ENCODE results near the gene PKD1L1. TPM values are rescaled to one million over a fixed set of nuclear protein-coding genes. Genes with fewer than 3 reads are reported as not detected.

Gene PKD1L1
- total RNA-seq, 1 experiment from 2014 or later, result 0.17 TPM

DNA sequence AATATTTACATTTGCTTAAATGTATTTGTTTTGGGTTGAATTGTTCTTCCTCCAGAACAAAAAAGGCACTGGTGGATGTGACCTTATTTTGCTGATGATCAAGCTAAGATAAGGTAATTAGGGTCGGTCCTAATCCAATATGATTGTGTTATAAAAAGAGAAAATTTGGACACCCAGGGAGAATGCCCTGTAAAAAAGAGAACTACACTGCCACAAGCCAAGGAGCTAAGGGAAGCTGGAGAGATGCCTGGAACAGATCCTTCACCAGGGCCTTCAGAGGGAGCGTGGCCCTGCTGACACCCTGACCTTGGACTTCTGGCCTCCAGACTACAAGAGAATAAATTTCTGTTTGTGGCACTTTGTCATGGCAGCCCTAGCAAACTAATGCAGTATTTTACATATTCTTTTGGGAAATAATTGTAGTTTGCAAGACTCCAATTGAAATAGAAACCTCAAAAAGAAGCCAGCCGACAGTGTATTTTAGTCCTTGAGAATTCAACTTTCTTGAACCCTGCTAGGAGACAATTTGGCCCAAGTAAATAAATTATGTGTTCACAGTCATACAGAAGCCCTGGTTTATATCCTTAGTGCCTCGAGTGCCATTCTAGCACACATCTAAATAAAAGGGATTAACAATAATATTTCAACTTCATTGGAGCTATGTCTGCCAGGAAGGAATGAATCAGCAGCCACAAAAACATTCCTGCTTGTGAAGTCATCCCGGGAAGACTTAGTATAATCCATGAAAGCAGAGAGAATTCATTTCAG is 164.6 kb downstream of the PKD1L1 start (continued):
- TF ChIP-seq RAD21 (IDR thresholded peaks at IDR 0.05; ENCODE audit: low read depth) (peak; percentile 24; the same call in 1 of the 2 replicates), TCF7L2 (IDR thresholded peaks at IDR 0.05; ENCODE audit: borderline replicate concordance, extremely low read depth, insufficient read depth, insufficient read length) (peak; percentile 54), ZNF274 (IDR thresholded peaks at IDR 0.05; ENCODE audit: low read depth, low read length) (no peak), FOSL1 (IDR thresholded peaks at IDR 0.05; ENCODE audit: low read depth) (peak; percentile 99)

DNA sequence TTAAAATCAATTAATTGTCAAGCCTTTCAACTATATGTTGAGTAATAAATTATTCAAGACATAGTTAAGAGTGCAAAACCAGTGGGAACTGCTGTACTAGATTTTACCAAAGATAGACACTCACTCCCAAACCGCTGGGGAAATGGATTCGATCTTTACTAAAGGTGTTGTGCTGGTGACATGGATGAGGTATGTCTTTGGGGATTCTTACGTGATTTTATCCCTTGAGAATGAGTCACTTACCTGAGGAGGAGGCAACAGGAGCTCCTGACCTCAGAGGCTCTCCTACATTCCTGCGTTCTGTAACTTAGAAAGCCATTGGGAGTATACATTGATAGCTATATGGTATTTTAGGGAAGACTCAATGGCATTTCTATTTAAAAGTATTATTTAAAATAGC is 165.5 kb downstream of the PKD1L1 start:
- Histone ChIP-seq H3K27ac (ENCODE audit: low read depth, low read length) (peak overlapping the region; percentile 92; the same call in 1 of the 2 replicates), H3K9me3 (ENCODE audit: control insufficient read depth in 1 of 2, insufficient read depth in 1 of 2, low read depth in 1 of 2, low read length in 2 of 2) (peaks cover 0 to 3% of the 10 kb centered on the region in 2 experiments; a peak in 1 of 4 replicates), H3K4me3 (replicated peaks in 1 of 2; ENCODE audit: low read depth in 1 of 2, low read length in 2 of 2) (no peak overlapping the region), H2AFZ (ENCODE audit: low read depth, low read length, poor library complexity, severe bottlenecking) (peak overlapping the region; percentile 49), H3K9me2 (ENCODE audit: insufficient read depth) (no peaks in the 10 kb centered on the region), H3K4me1 (ENCODE audit: control insufficient read depth in 1 of 2, insufficient read depth in 2 of 2, low read length in 2 of 2) (peaks cover 55 to 71% of the 10 kb centered on the region in 2 experiments), H3K4me2 (ENCODE audit: low read length) (peak overlapping the region; percentile 75), H3K79me2 (ENCODE audit: insufficient read depth, low read length) (no peaks in the 10 kb centered on the region), H4K20me1 (ENCODE audit: insufficient read depth) (no peaks in the 10 kb centered on the region), H3K36me3 (ENCODE audit: control insufficient read depth in 1 of 2, insufficient read depth in 2 of 2, low read length in 2 of 2) (no peaks in the 10 kb centered on the region), H3K27me3 (ENCODE audit: insufficient read depth, low read length) (no peaks in the 10 kb centered on the region), H3K9ac (ENCODE audit: low read length) (no peak overlapping the region)
- POLR2A ChIA-PET, result no interaction called here
- RAD21 ChIA-PET (ENCODE audit: low non-redundant PET in 1 of 2, low total read pairs in 2 of 2, uncharacterized antibody in 2 of 2, unreplicated experiment in 2 of 2), result interaction anchor here in 1 of 2 experiments (1.2 kb wide), 1 partner anchor 347 kb away, joined by 3 read pairs; no protein-coding TSS in a partner anchor
- CTCF ChIA-PET, result no interaction called here
- ATAC-seq (no peak), DNase-seq (ENCODE audit: low read depth, low spot score) (no peak)
- no peak for TF ChIP-seq ELF1 (IDR thresholded peaks at IDR 0.05; ENCODE audit: borderline replicate concordance, low read depth)
- peak; percentile 34; the same call in 1 of the 2 replicates for TF ChIP-seq JUND (IDR thresholded peaks at IDR 0.05)
- no peak for TF ChIP-seq YY1 (IDR thresholded peaks at IDR 0.05; ENCODE audit: extremely low read depth, insufficient replicate concordance, low read depth, low read length)
- TF ChIP-seq FOSL1 (IDR thresholded peaks at IDR 0.05; ENCODE audit: low read depth), result 0 out of 2 replicates have a peak, but pooled peaks have one; percentile 34
- TF ChIP-seq TCF7L2 (IDR thresholded peaks at IDR 0.05; ENCODE audit: borderline replicate concordance, extremely low read depth, insufficient read depth, insufficient read length), result no peak
- intact Hi-C loops (cut with micrococcal nuclease), result no loop called here
- no TSS peak for BruUV-seq (replicated peaks)

Measured in HCT116 (cell line).